ENCODE results near the gene CACFD1.

- no peak for TF ChIP-seq CTCF (conservative IDR thresholded peaks at IDR 0.05; ENCODE audit: low read length)
- TF ChIP-seq EZH2phosphoT487 (IDR thresholded peaks at IDR 0.05; ENCODE audit: borderline replicate concordance, low read depth, low read length) = no peak
Observed at GRCh38 chr9:133492061-133493021, 32.6 kb downstream of the CACFD1 start.

All from OCI-LY7 (cell line).